HCT116 (cell line): ENCODE data around the gene LGI1. TPM values are rescaled to one million over a fixed set of nuclear protein-coding genes. Genes with fewer than 3 reads are reported as not detected.

ENCODE experiments used
- ATAC-seq: fragments of 200-7000 bp; cut with Tn5 transposase; 2 replicates; pipeline ENCODE4 v1.9.1; 2020; ENCODE audit warnings: mild to moderate bottlenecking, moderate library complexity
- BruUV-seq: library from RNA; stranded (reverse); fragments of 400-500 nt; replicated peaks from 2 replicates; lab custom pipeline; 2021; lab: Mats Ljungman, UMichigan
- CTCF ChIA-PET: fragments of 300-600 bp; sonication (Branson Sonifier 250); formaldehyde crosslinking; loops from one replicate; lab custom pipeline; 2021; ENCODE audit warnings: antibody characterized with exemption; lab: Charles Lee
- POLR2A ChIA-PET: fragments of 300-600, 350-600 bp; sonication (Branson Sonifier 250); formaldehyde crosslinking; loops from one replicate; lab custom pipeline; 2021; ENCODE audit warnings: antibody characterized with exemption; lab: Charles Lee
- RAD21 ChIA-PET, 2 experiments: fragments of 300-600 bp; sonication (Branson Sonifier 250); formaldehyde crosslinking; loops; one replicate each; lab custom pipeline; 2023; ENCODE audit warnings: low total read pairs in 2 of 2; ENCODE audit not compliant: uncharacterized antibody in 2 of 2, unreplicated experiment in 2 of 2, low non-redundant PET in 1 of 2; lab: Charles Lee
- DNase-seq: peaks from one replicate; pipeline ENCODE4 v3.0.0-alpha.2; 2010; ENCODE audit warnings: low read depth, low spot score
- H2AFZ ChIP-seq: fragments of 200-600 bp; shearing (Covaris generic), sonication (generic); 2 replicates; pipeline ENCODE4 v1.6.1; 2017; ENCODE audit warnings: low read depth, mixed run types, mixed read lengths, antibody characterized with exemption, low read length; ENCODE audit not compliant: poor library complexity, severe bottlenecking
- H3K27ac ChIP-seq: 2 replicates; pipeline ENCODE4 v1.5.1; 2012; ENCODE audit warnings: low read depth, low read length
- H3K27me3 ChIP-seq: fragments of 200-600 bp; sonication (generic); 2 replicates; pipeline ENCODE4 v1.6.1; 2016; ENCODE audit warnings: mixed run types, low read length, mixed read lengths; ENCODE audit not compliant: insufficient read depth
- H3K36me3 ChIP-seq, 2 experiments: fragments of 200-500 bp in 1 of 2; fragments of 200-600 bp in 1 of 2; sonication (Bioruptor generic) in 1 of 2; sonication (generic) in 1 of 2; 2 replicates each; pipeline versions ENCODE4 v1.5.1 to v1.6.1; 2014 to 2016; ENCODE audit warnings: low read length in 2 of 2, inconsistent platforms in 1 of 2, mixed read lengths in 1 of 2, mixed run types in 1 of 2; ENCODE audit not compliant: insufficient read depth in 2 of 2, control insufficient read depth in 1 of 2
- H3K4me1 ChIP-seq, 2 experiments: fragments of 200-600 bp in 1 of 2; sonication (generic) in 1 of 2; 2 replicates each; pipeline versions ENCODE4 v1.5.1 to v1.6.1; 2012 to 2017; ENCODE audit warnings: low read length in 2 of 2, inconsistent platforms in 1 of 2, mild to moderate bottlenecking in 1 of 2, mixed read lengths in 1 of 2, mixed run types in 1 of 2, moderate library complexity in 1 of 2; ENCODE audit not compliant: insufficient read depth in 2 of 2, control insufficient read depth in 1 of 2
- H3K4me2 ChIP-seq: fragments of 200-600 bp; sonication (generic); 2 replicates; pipeline ENCODE4 v1.6.1; 2017; ENCODE audit warnings: mixed run types, low read length, mixed read lengths
- H3K4me3 ChIP-seq, 2 experiments: fragments of 200-600 bp in 1 of 2; sonication (generic) in 1 of 2; replicated peaks in 1 of 2; 2 replicates each; pipeline ENCODE4 v1.5.1; 2011 to 2016; ENCODE audit warnings: low read length in 2 of 2, control low read depth in 1 of 2, low read depth in 1 of 2, mild to moderate bottlenecking in 1 of 2, mixed read lengths in 1 of 2, mixed run types in 1 of 2
- H3K79me2 ChIP-seq: fragments of 200-600 bp; sonication (generic); 2 replicates; pipeline ENCODE4 v1.6.1; 2017; ENCODE audit warnings: mild to moderate bottlenecking, mixed run types, low read length, moderate library complexity, mixed read lengths; ENCODE audit not compliant: insufficient read depth
- H3K9ac ChIP-seq: fragments of 200-600 bp; sonication (generic); 2 replicates; pipeline ENCODE4 v1.6.1; 2016; ENCODE audit warnings: low read length, mixed read lengths
- H3K9me2 ChIP-seq: fragments of 200-600 bp; sonication (generic), shearing (Covaris generic); 2 replicates; pipeline ENCODE4 v1.6.1; 2017; ENCODE audit warnings: mixed run types, mild to moderate bottlenecking, moderate library complexity; ENCODE audit not compliant: insufficient read depth
- H3K9me3 ChIP-seq, 2 experiments: fragments of 200-500 bp in 1 of 2; fragments of 200-600 bp in 1 of 2; sonication (Bioruptor generic) in 1 of 2; sonication (generic) in 1 of 2; 2 replicates each; pipeline ENCODE4 v1.6.1; 2014 to 2017; ENCODE audit warnings: low read length in 2 of 2, mixed read lengths in 2 of 2, inconsistent platforms in 1 of 2, low read depth in 1 of 2, mild to moderate bottlenecking in 1 of 2, mixed run types in 1 of 2, moderate library complexity in 1 of 2; ENCODE audit not compliant: control insufficient read depth in 1 of 2, insufficient read depth in 1 of 2
- H4K20me1 ChIP-seq: fragments of 200-600 bp; sonication (generic), shearing (Covaris generic); 2 replicates; pipeline ENCODE4 v1.6.1; 2017; ENCODE audit warnings: mixed run types, mild to moderate bottlenecking, moderate library complexity; ENCODE audit not compliant: insufficient read depth
- EZH2phosphoT487 ChIP-seq: fragments of 200-600 bp; IDR thresholded peaks from 2 replicates; pipeline ENCODE4 v1.6.1; 2018; ENCODE audit warnings: antibody characterized with exemption, borderline replicate concordance
- JUND ChIP-seq: IDR thresholded peaks from 2 replicates; pipeline ENCODE4 v1.6.1; 2012
- ZNF274 ChIP-seq: fragments of 200-500 bp; sonication (Bioruptor generic); IDR thresholded peaks from 2 replicates; pipeline ENCODE4 v1.6.1; 2014; ENCODE audit warnings: mild to moderate bottlenecking, low read depth, low read length, inconsistent platforms
- intact Hi-C: fragments of 100-400 bp; cut with micrococcal nuclease; formaldehyde crosslinking; loops from 2 replicates; pipeline ENCODE4 v1.10.0; 2022
- total RNA-seq: library from RNA; stranded (reverse); gene quantifications from one replicate; pipeline ENCODE4 v1.2.1, GENCODE V29; 2021; ENCODE audit not compliant: unreplicated experiment
- TF ChIP-seq, protein P1 (sequence below): IDR thresholded peaks from 2 replicates; pipeline ENCODE4 v1.6.1; 2012
- TF ChIP-seq, protein P2 (sequence below), 3 experiments: fragments of 200-600 bp in 1 of 3; sonication (generic) in 1 of 3; IDR thresholded peaks in 2 of 3; conservative IDR thresholded peaks in 1 of 3; 2 replicates each; pipeline ENCODE4 v1.5.1; 2012 to 2017; ENCODE audit warnings: low read depth in 2 of 3, low read length in 2 of 3, antibody characterized with exemption in 1 of 3, borderline replicate concordance in 1 of 3, control low read depth in 1 of 3, mild to moderate bottlenecking in 1 of 3, mixed read lengths in 1 of 3, mixed run types in 1 of 3, moderate library complexity in 1 of 3; ENCODE audit not compliant: insufficient read depth in 1 of 3

Gene LGI1
- total RNA-seq, 1 experiment from 2014 or later: not detected

DNA sequence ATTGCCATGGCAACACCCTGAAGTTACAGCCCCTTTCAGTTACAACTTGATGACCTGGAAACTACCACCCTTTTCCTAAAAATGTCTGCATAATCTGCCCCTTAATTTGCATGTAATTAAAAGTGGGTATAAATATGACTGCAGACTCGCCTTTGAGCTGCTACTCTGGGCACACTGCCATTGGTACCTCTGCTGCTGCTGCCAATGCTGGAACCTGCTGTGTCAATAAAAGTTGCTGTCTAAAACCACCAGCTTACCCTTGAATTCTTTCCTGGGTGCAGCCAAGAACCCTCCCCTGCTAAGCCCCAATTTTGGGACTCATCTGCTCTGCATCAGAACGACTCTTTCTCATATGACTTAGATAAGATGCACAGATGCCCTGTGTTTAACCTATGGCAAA, 45.1 kb upstream of the LGI1 start:
- H3K27me3 ChIP-seq: no peaks in the 10 kb centered on the region
- DNase-seq: no peak
- ATAC-seq: no peak
- no peak overlapping the region for H3K9ac ChIP-seq
- ChIA-PET POLR2A (no interaction called here), CTCF (no interaction called here), RAD21 (no interaction called here)
- no TSS peak for BruUV-seq
- intact Hi-C loops: no loop called here
- H3K79me2 ChIP-seq: no peaks in the 10 kb centered on the region
- no peak for TF ChIP-seq JUND
- TF ChIP-seq, protein P1, sequence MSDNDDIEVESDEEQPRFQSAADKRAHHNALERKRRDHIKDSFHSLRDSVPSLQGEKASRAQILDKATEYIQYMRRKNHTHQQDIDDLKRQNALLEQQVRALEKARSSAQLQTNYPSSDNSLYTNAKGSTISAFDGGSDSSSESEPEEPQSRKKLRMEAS: no peak
- no peak for TF ChIP-seq EZH2phosphoT487
- no peak overlapping the region for H3K4me2 ChIP-seq
- no peaks in the 10 kb centered on the region for H3K9me3 ChIP-seq
- H3K36me3 ChIP-seq: no peaks in the 10 kb centered on the region
- no peak overlapping the region for H3K27ac ChIP-seq
- no peaks in the 10 kb centered on the region for H4K20me1 ChIP-seq
- H3K4me3 ChIP-seq: no peak overlapping the region
- H2AFZ ChIP-seq: no peak overlapping the region
- H3K4me1 ChIP-seq: no peaks in the 10 kb centered on the region
- no peaks in the 10 kb centered on the region for H3K9me2 ChIP-seq

DNA sequence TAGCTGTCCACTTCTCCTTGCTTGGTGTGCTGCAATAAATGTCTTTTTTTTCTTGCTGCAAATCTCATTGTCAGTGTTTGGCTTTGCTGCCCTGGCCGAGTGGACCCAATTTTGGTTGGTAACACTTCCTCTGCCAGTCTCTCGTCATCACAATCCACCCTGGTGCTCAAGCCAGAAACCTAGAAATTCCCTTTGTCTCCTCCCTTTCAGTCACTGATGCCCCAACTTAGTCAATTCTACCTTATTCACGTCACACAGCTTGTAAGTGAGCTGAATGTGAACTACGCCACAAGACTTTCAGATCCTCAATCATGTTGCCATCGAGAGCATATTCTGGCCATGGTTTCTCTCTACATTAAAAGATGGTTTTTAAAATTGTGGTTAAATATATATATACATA, 42.4 kb upstream of the LGI1 start:
- Histone ChIP-seq H3K4me1 (no peaks in the 10 kb centered on the region), H3K9me3 (no peaks in the 10 kb centered on the region), H4K20me1 (no peaks in the 10 kb centered on the region), H3K4me3 (no peak overlapping the region), H3K9me2 (no peaks in the 10 kb centered on the region), H3K79me2 (no peaks in the 10 kb centered on the region), H3K27ac (no peak overlapping the region), H3K27me3 (no peaks in the 10 kb centered on the region), H3K36me3 (no peaks in the 10 kb centered on the region), H3K4me2 (no peak overlapping the region), H2AFZ (no peak overlapping the region), H3K9ac (no peak overlapping the region)
- DNase-seq (no peak), ATAC-seq (no peak)
- RAD21 ChIA-PET: no interaction called here
- intact Hi-C loops: no loop called here
- TF ChIP-seq, protein P2, sequence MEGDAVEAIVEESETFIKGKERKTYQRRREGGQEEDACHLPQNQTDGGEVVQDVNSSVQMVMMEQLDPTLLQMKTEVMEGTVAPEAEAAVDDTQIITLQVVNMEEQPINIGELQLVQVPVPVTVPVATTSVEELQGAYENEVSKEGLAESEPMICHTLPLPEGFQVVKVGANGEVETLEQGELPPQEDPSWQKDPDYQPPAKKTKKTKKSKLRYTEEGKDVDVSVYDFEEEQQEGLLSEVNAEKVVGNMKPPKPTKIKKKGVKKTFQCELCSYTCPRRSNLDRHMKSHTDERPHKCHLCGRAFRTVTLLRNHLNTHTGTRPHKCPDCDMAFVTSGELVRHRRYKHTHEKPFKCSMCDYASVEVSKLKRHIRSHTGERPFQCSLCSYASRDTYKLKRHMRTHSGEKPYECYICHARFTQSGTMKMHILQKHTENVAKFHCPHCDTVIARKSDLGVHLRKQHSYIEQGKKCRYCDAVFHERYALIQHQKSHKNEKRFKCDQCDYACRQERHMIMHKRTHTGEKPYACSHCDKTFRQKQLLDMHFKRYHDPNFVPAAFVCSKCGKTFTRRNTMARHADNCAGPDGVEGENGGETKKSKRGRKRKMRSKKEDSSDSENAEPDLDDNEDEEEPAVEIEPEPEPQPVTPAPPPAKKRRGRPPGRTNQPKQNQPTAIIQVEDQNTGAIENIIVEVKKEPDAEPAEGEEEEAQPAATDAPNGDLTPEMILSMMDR (IDR thresholded peaks at IDR 0.05 in 2 of 3, conservative IDR thresholded peaks at IDR 0.05 in 1 of 3; ENCODE audit: borderline replicate concordance in 1 of 3, insufficient read depth in 1 of 3, low read depth in 2 of 3, low read length in 2 of 3): no peak
- TF ChIP-seq JUND: no peak
- no peak for TF ChIP-seq ZNF274
- no TSS peak for BruUV-seq
- CTCF ChIA-PET: no interaction called here
- POLR2A ChIA-PET: no interaction called here
